HG02678 (cell line): ENCODE data around the gene KIAA0825.
"Not testable (repeated sequence)": the region's sequence is repeated elsewhere in the genome, so short reads cannot be mapped to it uniquely, and the experiment has no call there.

ENCODE experiments used
- ATAC-seq: cut with Tn5 transposase; IDR thresholded peaks from one replicate; pipeline ENCODE4 v1.9.1; 2021; ENCODE audit warnings: mild to moderate bottlenecking, moderate library complexity; ENCODE audit not compliant: unreplicated experiment

KIAA0825 gene

DNA sequence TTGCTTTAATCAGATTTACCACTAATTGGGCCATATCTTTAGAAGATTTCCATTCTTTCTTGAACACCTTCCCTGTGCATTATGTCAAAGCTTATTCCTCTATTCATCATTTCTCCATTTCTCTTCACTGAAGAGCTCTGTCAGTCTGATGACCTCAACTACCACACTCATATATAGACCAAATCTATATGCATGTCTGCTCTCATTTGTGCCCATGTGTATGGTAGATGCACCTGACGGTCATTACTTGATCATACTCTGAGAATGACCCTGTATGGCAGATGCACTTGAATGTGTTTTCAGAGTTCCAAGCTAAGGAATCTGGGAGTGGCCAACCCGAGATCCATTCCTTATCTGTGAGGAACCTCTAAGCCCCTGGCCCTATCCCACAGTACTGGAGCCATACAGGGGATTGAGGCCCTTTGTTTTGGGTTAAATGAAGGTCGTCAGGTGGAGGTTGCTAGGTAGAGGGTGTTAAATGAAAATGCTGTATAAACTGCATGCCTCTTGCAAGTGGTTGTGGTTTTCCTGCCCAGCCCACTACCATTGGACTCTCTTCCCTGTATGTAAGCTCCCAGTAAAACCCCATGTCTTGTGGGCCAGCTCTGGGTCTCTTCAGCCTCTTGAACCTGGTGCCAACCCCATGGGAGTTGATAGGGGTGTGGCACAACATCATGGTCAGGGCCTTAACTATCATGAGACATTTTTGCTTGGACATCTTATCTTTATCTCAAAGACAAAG, 229.5 kb downstream of the KIAA0825 start:
- ATAC-seq: no peak

GRCh38 chr5:94385767-94386166, 232.6 kb downstream of the KIAA0825 start:
- ATAC-seq: no peak

GRCh38 chr5:94378062-94378461, 240.3 kb downstream of the KIAA0825 start:
- no peak for ATAC-seq

GRCh38 chr5:94376672-94377345, 241.6 kb downstream of the KIAA0825 start:
- ATAC-seq: no peak

- no peak for ATAC-seq
Observed at GRCh38 chr5:94375801-94376200, 242.6 kb downstream of the KIAA0825 start.

GRCh38 chr5:94374336-94374735, 244.1 kb downstream of the KIAA0825 start:
- ATAC-seq: no peak

DNA sequence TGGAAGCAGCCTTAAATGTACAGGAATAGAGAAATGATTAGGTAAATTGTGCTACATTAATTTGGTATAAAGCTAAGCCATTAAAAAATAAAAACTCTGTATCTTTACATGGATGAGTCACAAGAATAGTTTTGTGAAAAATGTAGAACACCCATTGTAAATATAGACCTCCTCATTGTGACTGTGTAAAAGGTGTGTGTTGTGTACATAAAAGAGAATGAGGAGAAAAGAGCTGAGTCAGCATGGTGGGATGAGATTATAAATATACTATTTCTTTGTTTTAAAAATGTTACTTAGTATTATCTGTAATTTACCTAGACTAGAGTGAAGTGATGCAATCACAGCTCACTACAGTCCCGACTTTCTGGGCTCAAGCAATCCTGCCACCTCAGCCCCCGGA, 250.5 kb downstream of the KIAA0825 start:
- no peak for ATAC-seq

GRCh38 chr5:94366811-94367210, 251.6 kb downstream of the KIAA0825 start:
- ATAC-seq: no peak

DNA sequence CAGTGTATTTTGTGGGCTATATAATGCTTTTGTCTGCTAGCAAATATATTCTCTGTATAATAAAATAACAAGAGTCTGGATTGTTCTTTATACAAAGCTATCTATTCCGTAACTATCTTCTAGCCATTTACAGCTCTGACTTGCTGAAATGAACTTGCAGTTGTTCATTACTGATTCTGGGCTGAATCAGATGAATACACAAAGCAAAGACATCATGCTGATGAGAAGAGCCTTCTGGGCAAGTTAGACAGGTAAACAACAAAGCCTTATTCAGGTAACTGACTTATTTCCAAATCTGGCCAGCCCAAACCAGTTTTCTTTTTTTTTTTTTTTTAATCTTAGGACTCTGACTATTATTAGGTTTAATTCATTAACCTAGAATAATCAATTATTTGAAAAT, 255.5 kb downstream of the KIAA0825 start:
- no peak for ATAC-seq

- ATAC-seq: no peak
Observed at GRCh38 chr5:94361832-94362796, 256.3 kb downstream of the KIAA0825 start.

- ATAC-seq: no peak
Observed at GRCh38 chr5:94361161-94361560, 257.2 kb downstream of the KIAA0825 start.

- no peak for ATAC-seq
Observed at GRCh38 chr5:94360382-94361130, 257.8 kb downstream of the KIAA0825 start.

GRCh38 chr5:94359880-94360279, 258.5 kb downstream of the KIAA0825 start:
- ATAC-seq: no peak

- no peak for ATAC-seq
Observed at GRCh38 chr5:94355811-94356210, 262.6 kb downstream of the KIAA0825 start.

GRCh38 chr5:94354837-94355485, 263.4 kb downstream of the KIAA0825 start:
- not testable (repeated sequence) for ATAC-seq

DNA sequence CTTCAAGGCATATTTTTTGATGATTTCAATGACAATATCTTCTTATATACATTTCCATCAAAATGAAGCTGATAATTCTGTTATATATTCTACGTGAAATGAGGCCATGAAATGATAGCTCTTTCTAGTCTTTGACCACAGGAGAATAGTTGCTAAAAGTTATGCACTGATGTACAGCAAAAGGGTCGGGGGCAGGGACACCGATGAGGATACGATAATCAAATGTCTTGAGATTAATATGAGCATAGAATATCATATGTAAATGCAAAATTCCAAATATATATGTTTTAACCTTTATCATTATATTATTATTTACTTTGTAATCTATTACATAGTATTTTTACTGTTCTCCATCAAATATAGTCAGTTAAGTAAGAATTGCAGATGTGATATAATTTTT, 264.8 kb downstream of the KIAA0825 start:
- ATAC-seq: no peak

DNA sequence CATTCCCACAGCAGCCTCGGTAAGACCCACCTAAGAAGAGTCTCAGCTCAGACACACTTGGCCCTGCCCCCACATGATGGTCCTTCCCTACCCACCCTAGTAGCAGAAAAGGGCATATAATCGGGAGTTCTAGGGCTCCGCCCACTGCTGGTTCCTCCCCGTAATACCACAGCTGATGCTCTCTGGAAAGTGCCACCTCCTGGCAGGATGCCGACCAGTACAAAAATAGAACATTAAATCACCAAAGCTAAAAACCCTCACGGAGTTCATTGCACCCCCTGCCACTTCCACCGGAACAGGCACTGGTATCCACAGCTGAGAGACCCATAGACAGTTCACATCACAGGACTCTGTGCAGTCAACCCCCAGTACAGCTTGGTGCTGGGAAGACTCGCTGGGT, 271.3 kb downstream of the KIAA0825 start:
- ATAC-seq: no peak

DNA sequence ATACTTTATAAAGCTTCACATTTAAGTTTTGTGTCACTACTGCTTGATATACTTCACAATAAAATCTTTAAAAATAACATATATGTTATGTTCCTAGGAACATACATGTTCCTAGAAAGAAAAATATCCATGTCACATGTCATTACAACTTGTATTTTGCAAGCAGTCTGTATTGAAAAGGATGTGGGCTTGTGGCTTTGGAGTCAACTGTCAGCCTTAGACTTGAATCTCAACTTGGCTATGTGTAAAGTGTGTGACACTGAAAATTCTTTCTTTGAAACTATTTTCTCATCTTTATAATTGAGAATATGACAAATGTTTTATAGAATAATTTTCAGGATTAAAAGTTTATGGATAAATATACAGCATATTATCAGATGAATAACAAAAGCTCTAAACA, 273.1 kb downstream of the KIAA0825 start:
- no peak for ATAC-seq

DNA sequence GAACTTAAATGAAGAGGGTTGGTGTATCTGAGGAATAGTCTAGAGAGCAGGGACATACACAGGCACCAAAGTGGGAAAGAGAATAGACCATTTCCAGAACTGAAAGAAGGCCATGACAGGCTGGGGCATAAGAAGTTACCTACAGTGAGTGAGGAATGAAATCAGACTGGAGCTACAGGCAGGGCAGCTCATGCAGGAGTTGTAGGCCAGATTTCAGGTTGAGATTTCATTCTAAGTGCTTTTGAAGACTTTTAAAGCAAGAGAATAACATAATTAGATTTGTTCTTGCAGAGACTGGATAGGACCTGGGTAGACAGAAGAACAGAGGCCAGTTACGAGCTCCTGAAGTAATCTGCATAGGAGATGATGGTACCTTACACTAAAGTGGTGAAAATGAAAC, 280.8 kb downstream of the KIAA0825 start:
- no peak for ATAC-seq

- ATAC-seq: no peak
Observed at GRCh38 chr5:94335936-94336335, 282.5 kb downstream of the KIAA0825 start.
